WTC11 (cell line): ENCODE results near the gene ADAM12. TPM values are rescaled to one million over a fixed set of nuclear protein-coding genes. Genes with fewer than 3 reads are reported as not detected.

Experiments
- ATAC-seq: fragments of 200-7000 bp; cut with Tn5 transposase; 2 replicates; pipeline ENCODE4 v1.10.0; 2021; ENCODE audit warnings: mild to moderate bottlenecking, moderate library complexity
- CTCF ChIA-PET: fragments of 300-600 bp; sonication (Branson Sonifier 250); formaldehyde crosslinking; loops from one replicate; lab custom pipeline; 2021; ENCODE audit warnings: antibody characterized with exemption; lab: Charles Lee
- POLR2A ChIA-PET: fragments of 350-600 bp; sonication (Branson Sonifier 250); formaldehyde crosslinking; loops from one replicate; lab custom pipeline; 2021; ENCODE audit warnings: antibody characterized with exemption; lab: Charles Lee
- DNase-seq: peaks from one replicate; pipeline ENCODE4 v3.0.0; 2021; ENCODE audit warnings: low spot score
- H3K27ac Mint-ChIP-seq: 2 replicates; pipeline ENCODE4 v1.8.0; 2021; ENCODE audit warnings: mixed read lengths
- H3K27me3 Mint-ChIP-seq: 2 replicates; pipeline ENCODE4 v1.8.0; 2021; ENCODE audit warnings: low read depth, mild to moderate bottlenecking, moderate library complexity, mixed read lengths
- H3K36me3 Mint-ChIP-seq: 2 replicates; pipeline ENCODE4 v1.8.0; 2021; ENCODE audit warnings: mixed read lengths
- H3K4me1 Mint-ChIP-seq: 2 replicates; pipeline ENCODE4 v1.8.0; 2022; ENCODE audit warnings: mixed read lengths
- H3K4me3 Mint-ChIP-seq: 2 replicates; pipeline ENCODE4 v1.8.0; 2021; ENCODE audit warnings: mild to moderate bottlenecking, moderate library complexity, mixed read lengths
- H3K9me3 Mint-ChIP-seq: 2 replicates; pipeline ENCODE4 v1.8.0; 2021; ENCODE audit warnings: mixed read lengths
- AFF4 ChIP-seq: sonication (generic); formaldehyde crosslinking; IDR thresholded peaks from 2 replicates; pipeline ENCODE4 v1.8.1; 2023; ENCODE audit warnings: mild to moderate bottlenecking, missing genetic modification reagents, borderline replicate concordance
- ARID4B ChIP-seq: sonication (generic); formaldehyde crosslinking; IDR thresholded peaks from 2 replicates; pipeline ENCODE4 v1.8.0; 2023; ENCODE audit warnings: missing genetic modification reagents, mild to moderate bottlenecking, borderline replicate concordance
- ATF1 ChIP-seq: sonication (generic); formaldehyde crosslinking; IDR thresholded peaks from 2 replicates; pipeline ENCODE4 v1.8.1; 2023; ENCODE audit warnings: mild to moderate bottlenecking, moderate library complexity, missing genetic modification reagents
- ATF6 ChIP-seq: sonication (generic); formaldehyde crosslinking; IDR thresholded peaks from 2 replicates; pipeline ENCODE4 v1.8.1; 2023; ENCODE audit warnings: mild to moderate bottlenecking, missing genetic modification reagents
- E2F4 ChIP-seq: sonication (generic); formaldehyde crosslinking; IDR thresholded peaks from 2 replicates; pipeline ENCODE4 v1.8.1; 2022; ENCODE audit warnings: low read depth, mild to moderate bottlenecking, moderate library complexity, missing genetic modification reagents, borderline replicate concordance
- ETV6 ChIP-seq: sonication (generic); formaldehyde crosslinking; IDR thresholded peaks from 2 replicates; pipeline ENCODE4 v1.8.1; 2022; ENCODE audit warnings: mild to moderate bottlenecking, missing genetic modification reagents
- FOXK1 ChIP-seq: sonication (generic); formaldehyde crosslinking; IDR thresholded peaks from 2 replicates; pipeline ENCODE4 v1.8.0; 2022; ENCODE audit warnings: mild to moderate bottlenecking, moderate library complexity, missing genetic modification reagents
- KAT7 ChIP-seq: sonication (generic); formaldehyde crosslinking; IDR thresholded peaks from 2 replicates; pipeline ENCODE4 v1.8.1; 2023; ENCODE audit warnings: missing genetic modification reagents, mild to moderate bottlenecking, borderline replicate concordance
- MAX ChIP-seq: sonication (generic); formaldehyde crosslinking; IDR thresholded peaks from 2 replicates; pipeline ENCODE4 v1.8.0; 2022; ENCODE audit warnings: mild to moderate bottlenecking, missing genetic modification reagents
- MYBL2 ChIP-seq: sonication (generic); formaldehyde crosslinking; IDR thresholded peaks from 2 replicates; pipeline ENCODE4 v1.8.1; 2023; ENCODE audit warnings: mild to moderate bottlenecking, moderate library complexity, missing genetic modification reagents
- NFATC4 ChIP-seq: fragments of 250-450 bp; sonication (Bioruptor Pico); IDR thresholded peaks from 2 replicates; pipeline ENCODE4 v1.9.0; 2021; ENCODE audit warnings: mild to moderate bottlenecking
- NFE2L1 ChIP-seq: sonication (generic); formaldehyde crosslinking; IDR thresholded peaks from 2 replicates; pipeline ENCODE4 v1.8.1; 2023; ENCODE audit warnings: missing genetic modification reagents
- TP53 ChIP-seq: sonication (generic); formaldehyde crosslinking; IDR thresholded peaks from 2 replicates; pipeline ENCODE4 v1.8.1; 2023; ENCODE audit warnings: mild to moderate bottlenecking, missing genetic modification reagents
- ZBTB43 ChIP-seq: sonication (generic); formaldehyde crosslinking; IDR thresholded peaks from 2 replicates; pipeline ENCODE4 v1.8.1; 2023; ENCODE audit warnings: mild to moderate bottlenecking, missing genetic modification reagents
- ZNF219 ChIP-seq: sonication (generic); formaldehyde crosslinking; IDR thresholded peaks from 2 replicates; pipeline ENCODE4 v1.8.0; 2023; ENCODE audit warnings: missing genetic modification reagents, mild to moderate bottlenecking, borderline replicate concordance
- ZNF671 ChIP-seq: fragments of 250-450 bp; sonication (Bioruptor Pico); IDR thresholded peaks from 2 replicates; pipeline ENCODE4 v1.8.0; 2021; ENCODE audit warnings: mild to moderate bottlenecking
- total RNA-seq: library from RNA; stranded (reverse); gene quantifications from 3 replicates; pipeline ENCODE4 v1.2.3, GENCODE V29; 2021
- TF ChIP-seq, protein P1 (sequence below): sonication (generic); formaldehyde crosslinking; IDR thresholded peaks from 2 replicates; pipeline ENCODE4 v1.8.0; 2023; ENCODE audit warnings: mild to moderate bottlenecking, missing genetic modification reagents
- TF ChIP-seq, protein P2 (sequence below): sonication (generic); formaldehyde crosslinking; IDR thresholded peaks from 2 replicates; pipeline ENCODE4 v1.8.1; 2022; ENCODE audit warnings: low read depth, missing genetic modification reagents, borderline replicate concordance
- TF ChIP-seq, protein P3 (sequence below): fragments of 250-450 bp; sonication (Bioruptor Pico); IDR thresholded peaks from 2 replicates; pipeline ENCODE4 v2.1.2; 2022; ENCODE audit warnings: mild to moderate bottlenecking, moderate library complexity

Gene ADAM12
- total RNA-seq, 1 experiment from 2014 or later, result 0.22 TPM

DNA sequence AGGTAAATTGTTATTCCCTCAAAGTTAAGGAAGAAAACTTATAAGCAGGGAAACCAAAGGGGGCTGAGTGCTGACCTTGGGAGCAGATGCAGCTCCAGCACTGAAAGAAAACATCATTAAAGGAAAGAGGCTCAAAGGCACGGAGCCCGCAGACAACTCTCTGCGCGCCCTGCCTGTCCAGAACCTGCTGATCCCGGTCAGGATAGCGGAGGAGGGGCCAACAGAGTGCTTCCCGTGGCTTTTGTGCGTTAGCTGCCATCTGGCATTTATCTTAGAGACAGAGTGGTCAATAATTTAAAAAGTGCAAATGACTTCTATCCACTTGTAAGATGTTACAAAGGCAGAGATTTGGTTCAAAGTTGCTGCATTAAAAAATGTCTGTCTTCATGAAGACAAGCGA, 329.8 kb downstream of the ADAM12 start:
- H3K9me3 Mint-ChIP-seq, result peaks cover 6% of the 10 kb centered on the region
- no peaks in the 10 kb centered on the region; the same call in 1 of the 2 replicates for H3K36me3 Mint-ChIP-seq
- DNase-seq, result no peak
- H3K27me3 Mint-ChIP-seq, result no peaks in the 10 kb centered on the region
- no peak overlapping the region for H3K4me3 Mint-ChIP-seq
- H3K4me1 Mint-ChIP-seq, result peaks cover 11% of the 10 kb centered on the region
- TF ChIP-seq E2F4, result no peak
- no peak for TF ChIP-seq KAT7 (CRISPR knock-in tag)
- TF ChIP-seq, protein P1, sequence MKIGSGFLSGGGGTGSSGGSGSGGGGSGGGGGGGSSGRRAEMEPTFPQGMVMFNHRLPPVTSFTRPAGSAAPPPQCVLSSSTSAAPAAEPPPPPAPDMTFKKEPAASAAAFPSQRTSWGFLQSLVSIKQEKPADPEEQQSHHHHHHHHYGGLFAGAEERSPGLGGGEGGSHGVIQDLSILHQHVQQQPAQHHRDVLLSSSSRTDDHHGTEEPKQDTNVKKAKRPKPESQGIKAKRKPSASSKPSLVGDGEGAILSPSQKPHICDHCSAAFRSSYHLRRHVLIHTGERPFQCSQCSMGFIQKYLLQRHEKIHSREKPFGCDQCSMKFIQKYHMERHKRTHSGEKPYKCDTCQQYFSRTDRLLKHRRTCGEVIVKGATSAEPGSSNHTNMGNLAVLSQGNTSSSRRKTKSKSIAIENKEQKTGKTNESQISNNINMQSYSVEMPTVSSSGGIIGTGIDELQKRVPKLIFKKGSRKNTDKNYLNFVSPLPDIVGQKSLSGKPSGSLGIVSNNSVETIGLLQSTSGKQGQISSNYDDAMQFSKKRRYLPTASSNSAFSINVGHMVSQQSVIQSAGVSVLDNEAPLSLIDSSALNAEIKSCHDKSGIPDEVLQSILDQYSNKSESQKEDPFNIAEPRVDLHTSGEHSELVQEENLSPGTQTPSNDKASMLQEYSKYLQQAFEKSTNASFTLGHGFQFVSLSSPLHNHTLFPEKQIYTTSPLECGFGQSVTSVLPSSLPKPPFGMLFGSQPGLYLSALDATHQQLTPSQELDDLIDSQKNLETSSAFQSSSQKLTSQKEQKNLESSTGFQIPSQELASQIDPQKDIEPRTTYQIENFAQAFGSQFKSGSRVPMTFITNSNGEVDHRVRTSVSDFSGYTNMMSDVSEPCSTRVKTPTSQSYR, result no peak
- no peak for TF ChIP-seq ZNF671 (CRISPR knock-in tag)
- TF ChIP-seq NFATC4 (CRISPR knock-in tag), result no peak
- TF ChIP-seq, protein P2, sequence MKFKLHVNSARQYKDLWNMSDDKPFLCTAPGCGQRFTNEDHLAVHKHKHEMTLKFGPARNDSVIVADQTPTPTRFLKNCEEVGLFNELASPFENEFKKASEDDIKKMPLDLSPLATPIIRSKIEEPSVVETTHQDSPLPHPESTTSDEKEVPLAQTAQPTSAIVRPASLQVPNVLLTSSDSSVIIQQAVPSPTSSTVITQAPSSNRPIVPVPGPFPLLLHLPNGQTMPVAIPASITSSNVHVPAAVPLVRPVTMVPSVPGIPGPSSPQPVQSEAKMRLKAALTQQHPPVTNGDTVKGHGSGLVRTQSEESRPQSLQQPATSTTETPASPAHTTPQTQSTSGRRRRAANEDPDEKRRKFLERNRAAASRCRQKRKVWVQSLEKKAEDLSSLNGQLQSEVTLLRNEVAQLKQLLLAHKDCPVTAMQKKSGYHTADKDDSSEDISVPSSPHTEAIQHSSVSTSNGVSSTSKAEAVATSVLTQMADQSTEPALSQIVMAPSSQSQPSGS (CRISPR knock-in tag), result no peak
- TF ChIP-seq NFE2L1 (CRISPR knock-in tag), result no peak
- TF ChIP-seq ZBTB43 (CRISPR knock-in tag), result no peak
- no peak for TF ChIP-seq ATF1 (CRISPR knock-in tag)
- no peak for TF ChIP-seq ARID4B (CRISPR knock-in tag)
- no peak for TF ChIP-seq AFF4 (CRISPR knock-in tag)
- TF ChIP-seq TP53 (CRISPR knock-in tag), result no peak
- TF ChIP-seq MAX, result no peak
- TF ChIP-seq, protein P3, sequence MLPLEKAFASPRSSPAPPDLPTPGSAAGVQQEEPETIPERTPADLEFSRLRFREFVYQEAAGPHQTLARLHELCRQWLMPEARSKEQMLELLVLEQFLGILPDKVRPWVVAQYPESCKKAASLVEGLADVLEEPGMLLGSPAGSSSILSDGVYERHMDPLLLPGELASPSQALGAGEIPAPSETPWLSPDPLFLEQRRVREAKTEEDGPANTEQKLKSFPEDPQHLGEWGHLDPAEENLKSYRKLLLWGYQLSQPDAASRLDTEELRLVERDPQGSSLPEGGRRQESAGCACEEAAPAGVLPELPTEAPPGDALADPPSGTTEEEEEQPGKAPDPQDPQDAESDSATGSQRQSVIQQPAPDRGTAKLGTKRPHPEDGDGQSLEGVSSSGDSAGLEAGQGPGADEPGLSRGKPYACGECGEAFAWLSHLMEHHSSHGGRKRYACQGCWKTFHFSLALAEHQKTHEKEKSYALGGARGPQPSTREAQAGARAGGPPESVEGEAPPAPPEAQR (CRISPR knock-in tag), result no peak
- TF ChIP-seq ATF6 (CRISPR knock-in tag), result no peak
- TF ChIP-seq ETV6 (CRISPR knock-in tag), result no peak
- no peak for TF ChIP-seq FOXK1 (CRISPR knock-in tag)
- no peak for TF ChIP-seq MYBL2 (CRISPR knock-in tag)
- no peak for TF ChIP-seq ZNF219 (CRISPR knock-in tag)
- CTCF ChIA-PET, result interaction anchor here (0.5 kb wide), 1 partner anchor 134 kb away, joined by 3 read pairs; no protein-coding TSS in a partner anchor
- POLR2A ChIA-PET, result no interaction called here
- peak; percentile 47; the same call in 1 of the 2 replicates for ATAC-seq
- no peak overlapping the region for H3K27ac Mint-ChIP-seq
